ENCODE measurements around the gene NUDT16L1. TPM values are rescaled to one million over a fixed set of nuclear protein-coding genes. Genes with fewer than 3 reads are reported as not detected.
A peak's percentile ranks its signal among the peaks of the same experiment; 100 is the strongest.

NUDT16L1 gene
- total and polyA plus RNA-seq, 2 of the 13 experiments (the other 11 are each of a cell fraction or from before 2014, with no cell fraction given): 28.0 to 40.5 TPM

GRCh38 chr16:4663777-4664465 is 29.4 kb upstream of the NUDT16L1 start (continued):
- TF ChIP-seq, protein P1, sequence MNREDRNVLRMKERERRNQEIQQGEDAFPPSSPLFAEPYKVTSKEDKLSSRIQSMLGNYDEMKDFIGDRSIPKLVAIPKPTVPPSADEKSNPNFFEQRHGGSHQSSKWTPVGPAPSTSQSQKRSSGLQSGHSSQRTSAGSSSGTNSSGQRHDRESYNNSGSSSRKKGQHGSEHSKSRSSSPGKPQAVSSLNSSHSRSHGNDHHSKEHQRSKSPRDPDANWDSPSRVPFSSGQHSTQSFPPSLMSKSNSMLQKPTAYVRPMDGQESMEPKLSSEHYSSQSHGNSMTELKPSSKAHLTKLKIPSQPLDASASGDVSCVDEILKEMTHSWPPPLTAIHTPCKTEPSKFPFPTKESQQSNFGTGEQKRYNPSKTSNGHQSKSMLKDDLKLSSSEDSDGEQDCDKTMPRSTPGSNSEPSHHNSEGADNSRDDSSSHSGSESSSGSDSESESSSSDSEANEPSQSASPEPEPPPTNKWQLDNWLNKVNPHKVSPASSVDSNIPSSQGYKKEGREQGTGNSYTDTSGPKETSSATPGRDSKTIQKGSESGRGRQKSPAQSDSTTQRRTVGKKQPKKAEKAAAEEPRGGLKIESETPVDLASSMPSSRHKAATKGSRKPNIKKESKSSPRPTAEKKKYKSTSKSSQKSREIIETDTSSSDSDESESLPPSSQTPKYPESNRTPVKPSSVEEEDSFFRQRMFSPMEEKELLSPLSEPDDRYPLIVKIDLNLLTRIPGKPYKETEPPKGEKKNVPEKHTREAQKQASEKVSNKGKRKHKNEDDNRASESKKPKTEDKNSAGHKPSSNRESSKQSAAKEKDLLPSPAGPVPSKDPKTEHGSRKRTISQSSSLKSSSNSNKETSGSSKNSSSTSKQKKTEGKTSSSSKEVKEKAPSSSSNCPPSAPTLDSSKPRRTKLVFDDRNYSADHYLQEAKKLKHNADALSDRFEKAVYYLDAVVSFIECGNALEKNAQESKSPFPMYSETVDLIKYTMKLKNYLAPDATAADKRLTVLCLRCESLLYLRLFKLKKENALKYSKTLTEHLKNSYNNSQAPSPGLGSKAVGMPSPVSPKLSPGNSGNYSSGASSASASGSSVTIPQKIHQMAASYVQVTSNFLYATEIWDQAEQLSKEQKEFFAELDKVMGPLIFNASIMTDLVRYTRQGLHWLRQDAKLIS (CRISPR knock-in tag; IDR thresholded peaks at IDR 0.05): peak; percentile 53; the same call in 1 of the 2 replicates
- TF ChIP-seq ZNF276 (CRISPR knock-in tag; IDR thresholded peaks at IDR 0.05; ENCODE audit: low read depth) (peak; percentile 65), ZNF430 (CRISPR knock-in tag; IDR thresholded peaks at IDR 0.05) (peak; percentile 79), ZNF577 (CRISPR knock-in tag; IDR thresholded peaks at IDR 0.05; ENCODE audit: borderline replicate concordance, low read depth) (no peak), LRRFIP1 (CRISPR knock-in tag; conservative IDR thresholded peaks at IDR 0.05) (no peak), ZNF414 (CRISPR knock-in tag; IDR thresholded peaks at IDR 0.05) (peak; percentile 80; the same call in 1 of the 2 replicates), ZNF768 (CRISPR knock-in tag; IDR thresholded peaks at IDR 0.05) (peak; percentile 76; the same call in 1 of the 2 replicates), ZMYM2 (CRISPR knock-in tag; IDR thresholded peaks at IDR 0.05) (peak; percentile 87), ZNF138 (CRISPR knock-in tag; IDR thresholded peaks at IDR 0.05; ENCODE audit: low read depth) (0 out of 2 replicates have a peak, but pooled peaks have one; percentile 56), MZF1 (CRISPR knock-in tag; IDR thresholded peaks at IDR 0.05; ENCODE audit: borderline replicate concordance) (peak; percentile 96; the same call in 1 of the 2 replicates)
- TF ChIP-seq, protein P2, sequence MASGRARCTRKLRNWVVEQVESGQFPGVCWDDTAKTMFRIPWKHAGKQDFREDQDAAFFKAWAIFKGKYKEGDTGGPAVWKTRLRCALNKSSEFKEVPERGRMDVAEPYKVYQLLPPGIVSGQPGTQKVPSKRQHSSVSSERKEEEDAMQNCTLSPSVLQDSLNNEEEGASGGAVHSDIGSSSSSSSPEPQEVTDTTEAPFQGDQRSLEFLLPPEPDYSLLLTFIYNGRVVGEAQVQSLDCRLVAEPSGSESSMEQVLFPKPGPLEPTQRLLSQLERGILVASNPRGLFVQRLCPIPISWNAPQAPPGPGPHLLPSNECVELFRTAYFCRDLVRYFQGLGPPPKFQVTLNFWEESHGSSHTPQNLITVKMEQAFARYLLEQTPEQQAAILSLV (CRISPR knock-in tag; IDR thresholded peaks at IDR 0.05; ENCODE audit: borderline replicate concordance): peak; percentile 90; the same call in 1 of the 2 replicates
- TF ChIP-seq, protein P3, sequence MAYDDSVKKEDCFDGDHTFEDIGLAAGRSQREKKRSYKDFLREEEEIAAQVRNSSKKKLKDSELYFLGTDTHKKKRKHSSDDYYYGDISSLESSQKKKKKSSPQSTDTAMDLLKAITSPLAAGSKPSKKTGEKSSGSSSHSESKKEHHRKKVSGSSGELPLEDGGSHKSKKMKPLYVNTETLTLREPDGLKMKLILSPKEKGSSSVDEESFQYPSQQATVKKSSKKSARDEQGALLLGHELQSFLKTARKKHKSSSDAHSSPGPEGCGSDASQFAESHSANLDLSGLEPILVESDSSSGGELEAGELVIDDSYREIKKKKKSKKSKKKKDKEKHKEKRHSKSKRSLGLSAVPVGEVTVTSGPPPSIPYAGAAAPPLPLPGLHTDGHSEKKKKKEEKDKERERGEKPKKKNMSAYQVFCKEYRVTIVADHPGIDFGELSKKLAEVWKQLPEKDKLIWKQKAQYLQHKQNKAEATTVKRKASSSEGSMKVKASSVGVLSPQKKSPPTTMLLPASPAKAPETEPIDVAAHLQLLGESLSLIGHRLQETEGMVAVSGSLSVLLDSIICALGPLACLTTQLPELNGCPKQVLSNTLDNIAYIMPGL (CRISPR knock-in tag; IDR thresholded peaks at IDR 0.05; ENCODE audit: borderline replicate concordance in 1 of 2, low read depth in 1 of 2): peak in 1 of 2 experiments; percentile 83; a peak in 3 of 4 replicates
- TF ChIP-seq, protein P4, sequence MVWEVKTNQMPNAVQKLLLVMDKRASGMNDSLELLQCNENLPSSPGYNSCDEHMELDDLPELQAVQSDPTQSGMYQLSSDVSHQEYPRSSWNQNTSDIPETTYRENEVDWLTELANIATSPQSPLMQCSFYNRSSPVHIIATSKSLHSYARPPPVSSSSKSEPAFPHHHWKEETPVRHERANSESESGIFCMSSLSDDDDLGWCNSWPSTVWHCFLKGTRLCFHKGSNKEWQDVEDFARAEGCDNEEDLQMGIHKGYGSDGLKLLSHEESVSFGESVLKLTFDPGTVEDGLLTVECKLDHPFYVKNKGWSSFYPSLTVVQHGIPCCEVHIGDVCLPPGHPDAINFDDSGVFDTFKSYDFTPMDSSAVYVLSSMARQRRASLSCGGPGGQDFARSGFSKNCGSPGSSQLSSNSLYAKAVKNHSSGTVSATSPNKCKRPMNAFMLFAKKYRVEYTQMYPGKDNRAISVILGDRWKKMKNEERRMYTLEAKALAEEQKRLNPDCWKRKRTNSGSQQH (CRISPR knock-in tag; IDR thresholded peaks at IDR 0.05; ENCODE audit: low read depth): no peak

All from HepG2 (cell line).